GM13977 (cell line): ENCODE measurements around the gene NLRC5.

Experiments used
- DNase-seq: peaks from one replicate; pipeline ENCODE4 v3.0.0; 2012; ENCODE audit warnings: low spot score
- in situ Hi-C: fragments of 300-500 bp; cut with MboI; formaldehyde crosslinking; loops from one replicate; pipeline ENCODE4 v1.12.0; 2022; ENCODE audit warnings: low sequenced_read_pairs, low pct_unique_long_range_greater_than_20kb, mixed read lengths, inconsistent platforms; ENCODE audit not compliant: unreplicated experiment
- TF ChIP-seq, protein P1 (sequence below): IDR thresholded peaks from 2 replicates; pipeline ENCODE4 v1.5.1; 2012; ENCODE audit warnings: mild to moderate bottlenecking, control low read depth; ENCODE audit not compliant: insufficient read depth; ENCODE audit errors: extremely low read depth, missing control alignments

Gene NLRC5

GRCh38 chr16:57024894-57025680 is 35.7 kb downstream of the NLRC5 start:
- TF ChIP-seq, protein P1, sequence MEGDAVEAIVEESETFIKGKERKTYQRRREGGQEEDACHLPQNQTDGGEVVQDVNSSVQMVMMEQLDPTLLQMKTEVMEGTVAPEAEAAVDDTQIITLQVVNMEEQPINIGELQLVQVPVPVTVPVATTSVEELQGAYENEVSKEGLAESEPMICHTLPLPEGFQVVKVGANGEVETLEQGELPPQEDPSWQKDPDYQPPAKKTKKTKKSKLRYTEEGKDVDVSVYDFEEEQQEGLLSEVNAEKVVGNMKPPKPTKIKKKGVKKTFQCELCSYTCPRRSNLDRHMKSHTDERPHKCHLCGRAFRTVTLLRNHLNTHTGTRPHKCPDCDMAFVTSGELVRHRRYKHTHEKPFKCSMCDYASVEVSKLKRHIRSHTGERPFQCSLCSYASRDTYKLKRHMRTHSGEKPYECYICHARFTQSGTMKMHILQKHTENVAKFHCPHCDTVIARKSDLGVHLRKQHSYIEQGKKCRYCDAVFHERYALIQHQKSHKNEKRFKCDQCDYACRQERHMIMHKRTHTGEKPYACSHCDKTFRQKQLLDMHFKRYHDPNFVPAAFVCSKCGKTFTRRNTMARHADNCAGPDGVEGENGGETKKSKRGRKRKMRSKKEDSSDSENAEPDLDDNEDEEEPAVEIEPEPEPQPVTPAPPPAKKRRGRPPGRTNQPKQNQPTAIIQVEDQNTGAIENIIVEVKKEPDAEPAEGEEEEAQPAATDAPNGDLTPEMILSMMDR: no peak
- in situ Hi-C loops: no loop called here
- DNase-seq: no peak

GRCh38 chr16:57025941-57026777 is 36.8 kb downstream of the NLRC5 start:
- in situ Hi-C loops: no loop called here
- TF ChIP-seq, protein P1: no peak
- DNase-seq: no peak

GRCh38 chr16:57026778-57027062 is 37.4 kb downstream of the NLRC5 start:
- no peak for DNase-seq
- in situ Hi-C loops: no loop called here
- TF ChIP-seq, protein P1: no peak

GRCh38 chr16:57027067-57027466 is 37.7 kb downstream of the NLRC5 start:
- in situ Hi-C loops: no loop called here
- TF ChIP-seq, protein P1: no peak
- no peak for DNase-seq

DNA sequence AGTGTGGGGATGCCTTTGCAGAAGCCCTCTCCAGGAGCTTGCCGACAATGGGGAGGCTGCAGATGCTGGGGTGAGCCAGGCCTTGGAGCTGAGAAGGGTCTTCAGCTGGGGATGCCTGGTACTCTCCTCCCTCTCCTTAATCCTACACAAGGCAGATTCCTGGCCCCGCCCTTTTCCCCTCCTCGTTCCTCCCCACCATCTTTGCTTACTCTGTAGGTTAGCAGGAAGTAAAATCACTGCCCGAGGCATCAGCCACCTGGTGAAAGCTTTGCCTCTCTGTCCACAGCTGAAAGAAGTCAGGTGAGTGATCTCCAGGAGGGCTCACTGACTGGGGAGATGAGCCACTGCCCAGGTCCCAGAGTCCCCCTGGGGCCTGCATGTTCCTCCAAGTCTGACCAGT is 38.7 kb downstream of the NLRC5 start:
- in situ Hi-C loops: no loop called here
- DNase-seq: no peak
- TF ChIP-seq, protein P1: no peak

DNA sequence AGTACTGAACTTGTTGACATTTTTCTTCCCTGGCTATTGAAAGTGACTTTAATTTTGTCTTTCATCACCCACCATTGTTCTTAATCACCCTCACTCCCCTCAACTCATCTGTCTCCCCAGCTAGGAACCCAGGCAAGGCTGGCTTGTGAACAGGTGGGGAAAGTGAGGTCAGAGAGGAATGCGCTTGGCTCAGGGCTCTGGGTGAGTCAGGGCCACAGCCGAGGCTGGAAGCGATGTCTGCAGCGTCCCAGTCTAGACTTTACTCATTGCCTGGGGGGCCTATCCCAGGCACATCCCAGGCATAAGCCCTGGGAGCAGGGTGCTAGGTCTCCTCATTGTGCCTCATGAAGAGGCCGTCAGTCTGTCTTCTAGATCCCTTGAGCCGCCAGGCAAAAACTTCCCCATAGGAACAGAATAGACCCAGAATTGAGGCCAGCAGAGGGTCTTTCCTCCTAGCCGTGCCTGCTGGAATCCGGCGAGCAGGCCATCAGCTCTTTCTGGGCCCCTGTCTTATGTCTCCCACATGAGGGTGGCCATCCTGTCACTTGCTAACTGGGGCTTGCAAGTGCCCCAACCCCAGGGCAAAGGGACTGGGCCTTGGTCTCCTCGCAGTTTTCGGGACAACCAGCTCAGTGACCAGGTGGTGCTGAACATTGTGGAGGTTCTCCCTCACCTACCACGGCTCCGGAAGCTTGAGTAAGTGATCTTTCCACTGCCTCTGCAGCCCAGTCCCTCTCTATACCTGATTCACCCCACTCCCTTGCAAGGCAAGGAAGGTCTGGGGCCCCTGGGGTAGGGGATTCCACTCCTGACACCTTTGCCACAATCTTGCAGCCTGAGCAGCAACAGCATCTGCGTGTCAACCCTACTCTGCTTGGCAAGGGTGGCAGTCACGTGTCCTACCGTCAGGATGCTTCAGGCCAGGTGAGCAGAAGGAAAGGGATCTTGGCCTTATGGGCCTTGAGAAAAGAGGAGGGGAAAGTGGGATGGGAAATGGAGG is 40.1 kb downstream of the NLRC5 start:
- DNase-seq: no peak
- in situ Hi-C loops: no loop called here
- TF ChIP-seq, protein P1: no peak
